GM12891 (cell line): ENCODE data around the gene ABLIM2.

Experiments used
- DNase-seq: peaks from one replicate; pipeline ENCODE4 v3.0.0; 2011; ENCODE audit warnings: low spot score; ENCODE audit not compliant: insufficient read length
- FAIRE-seq: peaks from 2 replicates; lab custom pipeline; 2011; peaks lifted over from hg19 to GRCh38; lab: Jason Lieb, UNC
- PAX5 ChIP-seq: IDR thresholded peaks from 2 replicates; pipeline ENCODE4 v1.6.1; 2011; ENCODE audit warnings: low read length, moderate library complexity, mild to moderate bottlenecking; ENCODE audit not compliant: insufficient read depth, severe bottlenecking
- POLR2A ChIP-seq: IDR thresholded peaks from 2 replicates; pipeline ENCODE4 v1.6.1; 2011; ENCODE audit warnings: low read depth, low read length, control low read depth
- POLR2AphosphoS5 ChIP-seq: IDR thresholded peaks from 2 replicates; pipeline ENCODE4 v1.6.1; 2011; ENCODE audit warnings: low read depth, low read length, control low read depth
- POU2F2 ChIP-seq: IDR thresholded peaks from 2 replicates; pipeline ENCODE4 v1.6.1; 2011; ENCODE audit warnings: low read depth, mild to moderate bottlenecking, control low read depth, low read length, moderate library complexity
- SPI1 ChIP-seq: IDR thresholded peaks from 2 replicates; pipeline ENCODE4 v1.6.1; 2011; ENCODE audit warnings: low read depth, low read length, control low read depth
- TAF1 ChIP-seq: IDR thresholded peaks from 2 replicates; pipeline ENCODE4 v1.6.1; 2011; ENCODE audit warnings: low read depth, low read length, control low read depth

Gene ABLIM2

GRCh38 chr4:8132947-8133705, 25.5 kb downstream of the ABLIM2 start:
- TF ChIP-seq POLR2AphosphoS5 (no peak), POU2F2 (no peak), PAX5 (no peak), POLR2A (no peak), TAF1 (no peak), SPI1 (no peak)
- FAIRE-seq (no peak), DNase-seq (no peak)

GRCh38 chr4:8132400-8132799, 26.2 kb downstream of the ABLIM2 start:
- DNase-seq: no peak
- TF ChIP-seq SPI1 (no peak), POU2F2 (no peak), POLR2AphosphoS5 (no peak), TAF1 (no peak), PAX5 (no peak), POLR2A (no peak)
- no peak for FAIRE-seq

- FAIRE-seq: no peak
- TF ChIP-seq POLR2AphosphoS5 (no peak), POLR2A (no peak), TAF1 (no peak), SPI1 (no peak), PAX5 (no peak), POU2F2 (no peak)
- DNase-seq: no peak
Measured at GRCh38 chr4:8131826-8132225, 26.8 kb downstream of the ABLIM2 start.

GRCh38 chr4:8131210-8131609, 27.4 kb downstream of the ABLIM2 start:
- no peak for TF ChIP-seq SPI1
- TF ChIP-seq POLR2A: no peak
- TF ChIP-seq PAX5: no peak
- TF ChIP-seq TAF1: no peak
- TF ChIP-seq POU2F2: no peak
- no peak for TF ChIP-seq POLR2AphosphoS5
- FAIRE-seq: no peak

GRCh38 chr4:8130346-8131066, 28.1 kb downstream of the ABLIM2 start:
- DNase-seq (no peak), FAIRE-seq (no peak)
- no peak for TF ChIP-seq SPI1
- TF ChIP-seq POLR2AphosphoS5: no peak
- no peak for TF ChIP-seq TAF1
- TF ChIP-seq POU2F2: no peak
- TF ChIP-seq PAX5: no peak
- TF ChIP-seq POLR2A: no peak

More at GRCh38 chr4:8131210-8131609, 27.4 kb downstream of the ABLIM2 start:
- no peak for DNase-seq

GRCh38 chr4:8129785-8130184, 28.8 kb downstream of the ABLIM2 start:
- DNase-seq: no peak
- FAIRE-seq: no peak
- TF ChIP-seq POLR2A: no peak
- no peak for TF ChIP-seq PAX5
- no peak for TF ChIP-seq POU2F2
- TF ChIP-seq POLR2AphosphoS5: no peak
- no peak for TF ChIP-seq TAF1
- no peak for TF ChIP-seq SPI1

- DNase-seq (no peak), FAIRE-seq (no peak)
- TF ChIP-seq POLR2AphosphoS5 (no peak), TAF1 (no peak), SPI1 (no peak), PAX5 (no peak), POLR2A (no peak), POU2F2 (no peak)
Measured at GRCh38 chr4:8129136-8129535, 29.5 kb downstream of the ABLIM2 start.

- TF ChIP-seq POU2F2 (no peak), POLR2AphosphoS5 (no peak), POLR2A (no peak), SPI1 (no peak), PAX5 (no peak), TAF1 (no peak)
- DNase-seq (no peak), FAIRE-seq (no peak)
Measured at GRCh38 chr4:8128100-8128856, 30.3 kb downstream of the ABLIM2 start.
